Fibroblast of gingiva (primary cell): Measurements from ENCODE around the gene FOCAD.
A peak's percentile ranks its signal among the peaks of the same experiment; 100 is the strongest.

Source experiments
- DNase-seq: peaks from one replicate; pipeline ENCODE4 v3.0.0-alpha.2; 2011; ENCODE audit warnings: low read depth

The FOCAD gene

GRCh38 chr9:20734275-20734674 lies 50.2 kb downstream of the FOCAD start:
- no peak for DNase-seq

GRCh38 chr9:20740304-20740703 lies 56.2 kb downstream of the FOCAD start:
- DNase-seq, result no peak

- no peak for DNase-seq
Observed at GRCh38 chr9:20740929-20741582, 57.0 kb downstream of the FOCAD start.

GRCh38 chr9:20742833-20743232 lies 58.8 kb downstream of the FOCAD start:
- no peak for DNase-seq

GRCh38 chr9:20744036-20744630 lies 60.1 kb downstream of the FOCAD start:
- DNase-seq, result peak; percentile 63

- DNase-seq, result no peak
Observed at GRCh38 chr9:20746967-20747366, 62.9 kb downstream of the FOCAD start.

GRCh38 chr9:20749496-20750198 lies 65.6 kb downstream of the FOCAD start:
- no peak for DNase-seq

- no peak for DNase-seq
Observed at GRCh38 chr9:20753761-20754160, 69.7 kb downstream of the FOCAD start.

GRCh38 chr9:20754556-20754955 lies 70.5 kb downstream of the FOCAD start:
- peak; percentile 14 for DNase-seq

- no peak for DNase-seq
Observed at GRCh38 chr9:20760246-20760891, 76.3 kb downstream of the FOCAD start.

GRCh38 chr9:20770947-20771346 lies 86.9 kb downstream of the FOCAD start:
- no peak for DNase-seq

GRCh38 chr9:20771729-20772128 lies 87.7 kb downstream of the FOCAD start:
- DNase-seq, result no peak

- no peak for DNase-seq
Observed at GRCh38 chr9:20775683-20776082, 91.6 kb downstream of the FOCAD start.

GRCh38 chr9:20781092-20781491 lies 97.0 kb downstream of the FOCAD start:
- DNase-seq, result no peak

- DNase-seq, result no peak
Observed at GRCh38 chr9:20782289-20782688, 98.2 kb downstream of the FOCAD start.

GRCh38 chr9:20783057-20784038 lies 99.3 kb downstream of the FOCAD start:
- no peak for DNase-seq

- DNase-seq, result no peak
Observed at GRCh38 chr9:20784196-20784595, 100.1 kb downstream of the FOCAD start.

- no peak for DNase-seq
Observed at GRCh38 chr9:20786807-20787206, 102.7 kb downstream of the FOCAD start.

GRCh38 chr9:20788526-20789451 lies 104.7 kb downstream of the FOCAD start:
- peak; percentile 5 for DNase-seq

GRCh38 chr9:20790721-20791120 lies 106.7 kb downstream of the FOCAD start:
- no peak for DNase-seq

- DNase-seq, result no peak
Observed at GRCh38 chr9:20791682-20792081, 107.6 kb downstream of the FOCAD start.
